PC-9 (cell line): ENCODE data around the gene PBXIP1. TPM values are rescaled to one million over a fixed set of nuclear protein-coding genes. Genes with fewer than 3 reads are reported as not detected.

Experiments
- BruUV-seq: library from RNA; stranded (reverse); fragments of 400-500 nt; replicated peaks from 2 replicates; lab custom pipeline; 2021; lab: Mats Ljungman, UMichigan
- CTCF ChIA-PET: fragments of 300-600 bp; sonication (Branson Sonifier 250); formaldehyde crosslinking; loops from one replicate; lab custom pipeline; 2022; ENCODE audit warnings: antibody characterized with exemption; lab: Charles Lee
- POLR2A ChIA-PET: fragments of 300-600 bp; sonication (Branson Sonifier 250); formaldehyde crosslinking; loops from one replicate; lab custom pipeline; 2022; ENCODE audit warnings: antibody characterized with exemption; ENCODE audit not compliant: unreplicated experiment; lab: Charles Lee
- DNase-seq, 2 experiments: peaks; one replicate each; pipeline versions ENCODE4 v3.0.0 to v3.0.0-alpha.2; 2015 to 2022; ENCODE audit warnings: mixed read lengths in 1 of 2
- H2AFZ ChIP-seq: fragments of 200-600 bp; sonication (generic); 2 replicates; pipeline ENCODE4 v1.8.1; 2017; ENCODE audit warnings: antibody characterized with exemption
- H3F3A ChIP-seq: fragments of 200-600 bp; sonication (generic); 2 replicates; pipeline ENCODE4 v1.8.1; 2017; ENCODE audit warnings: antibody characterized with exemption, mild to moderate bottlenecking, low read depth; ENCODE audit not compliant: insufficient read depth
- H3K27ac ChIP-seq: fragments of 200-600 bp; sonication (generic); 2 replicates; pipeline ENCODE4 v1.6.1; 2016; ENCODE audit warnings: mixed run types
- H3K27me3 ChIP-seq: fragments of 200-600 bp; sonication (generic); 2 replicates; pipeline ENCODE4 v1.6.1; 2016; ENCODE audit warnings: low read depth, mixed run types; ENCODE audit not compliant: insufficient read depth
- H3K36me3 ChIP-seq: fragments of 200-600 bp; sonication (generic); 2 replicates; pipeline ENCODE4 v1.6.1; 2016; ENCODE audit warnings: low read depth, mixed run types
- H3K4me1 ChIP-seq: fragments of 200-600 bp; sonication (generic); replicated peaks from 2 replicates; pipeline ENCODE4 v1.6.1; 2016; ENCODE audit warnings: mixed run types; ENCODE audit not compliant: insufficient read depth
- H3K4me2 ChIP-seq: fragments of 200-600 bp; sonication (generic); 2 replicates; pipeline ENCODE4 v1.6.1; 2017; ENCODE audit warnings: mixed run types
- H3K4me3 ChIP-seq: fragments of 200-600 bp; sonication (generic); 2 replicates; pipeline ENCODE4 v1.6.1; 2016; ENCODE audit warnings: mixed run types
- H3K79me2 ChIP-seq: fragments of 200-600 bp; sonication (generic); 2 replicates; pipeline ENCODE4 v1.6.1; 2017; ENCODE audit warnings: low read depth, mixed run types
- H3K9me2 ChIP-seq: fragments of 200-600 bp; sonication (generic); 2 replicates; pipeline ENCODE4 v1.8.1; 2017; ENCODE audit warnings: mild to moderate bottlenecking; ENCODE audit not compliant: insufficient read depth
- H3K9me3 ChIP-seq: fragments of 200-600 bp; sonication (generic); 2 replicates; pipeline ENCODE4 v1.8.1; 2016; ENCODE audit warnings: low read depth; ENCODE audit not compliant: insufficient read depth
- H4K20me1 ChIP-seq: fragments of 200-600 bp; sonication (generic); 2 replicates; pipeline ENCODE4 v1.8.1; 2017; ENCODE audit not compliant: insufficient read depth
- CTCF ChIP-seq: fragments of 200-600 bp; sonication (generic); conservative IDR thresholded peaks from 2 replicates; pipeline ENCODE4 v1.6.1; 2017; ENCODE audit warnings: mixed run types, antibody characterized with exemption, mild to moderate bottlenecking, moderate library complexity
- EZH2 ChIP-seq: fragments of 200-600 bp; sonication (generic); IDR thresholded peaks from 2 replicates; pipeline ENCODE4 v1.8.0; 2017; ENCODE audit warnings: antibody characterized with exemption, low read depth
- intact Hi-C: fragments of 100-400 bp; cut with micrococcal nuclease; formaldehyde crosslinking; loops from one replicate; pipeline ENCODE4 v1.10.0; 2022; ENCODE audit not compliant: unreplicated experiment
- total RNA-seq: library from RNA; stranded (reverse); gene quantifications from 2 replicates; pipeline ENCODE4 v1.2.3, GENCODE V29; 2021

Gene PBXIP1
- total RNA-seq, 1 experiment from 2014 or later: 40.2 TPM

- no peaks in the 10 kb centered on the region for H4K20me1 ChIP-seq
- H3F3A ChIP-seq: peaks cover 59% of the 10 kb centered on the region
- peaks cover 41% of the 10 kb centered on the region for H3K79me2 ChIP-seq
- no peaks in the 10 kb centered on the region for H3K9me2 ChIP-seq
- no peaks in the 10 kb centered on the region for H3K27me3 ChIP-seq
- no TSS peak for BruUV-seq
- ChIA-PET CTCF (interaction anchor here (0.5 kb wide), 2 partner anchors 83 to 84 kb away, joined by 4 to 6 read pairs; partner anchors contain the start of gene ADAM15), POLR2A (no interaction called here)
- DNase-seq: no peak
- intact Hi-C loops: no loop called here
- H3K4me2 ChIP-seq: no peak overlapping the region
- no peak overlapping the region for H3K27ac ChIP-seq
- no peaks in the 10 kb centered on the region for H3K9me3 ChIP-seq
- TF ChIP-seq EZH2 (no peak), CTCF (no peak)
- peaks cover 45% of the 10 kb centered on the region for H3K4me1 ChIP-seq
- no peak overlapping the region for H3K4me3 ChIP-seq
- H3K36me3 ChIP-seq: peaks cover 33% of the 10 kb centered on the region
- H2AFZ ChIP-seq: no peak overlapping the region
Measured at GRCh38 chr1:154967331-154967950, 11.5 kb upstream of the PBXIP1 start.

GRCh38 chr1:154966111-154966510, 10.2 kb upstream of the PBXIP1 start:
- no peak for DNase-seq
- intact Hi-C loops: no loop called here
- no peaks in the 10 kb centered on the region for H3K9me2 ChIP-seq
- TF ChIP-seq EZH2: no peak
- no peak for TF ChIP-seq CTCF
- no peak overlapping the region for H3K4me3 ChIP-seq
- H3K27ac ChIP-seq: no peak overlapping the region
- CTCF ChIA-PET: interaction anchor here (1.4 kb wide), 1 partner anchor 86 kb away, joined by 3 read pairs; no protein-coding TSS in a partner anchor
- no peak overlapping the region for H3K4me2 ChIP-seq
- no peaks in the 10 kb centered on the region for H3K9me3 ChIP-seq
- peaks cover 34% of the 10 kb centered on the region for H3K4me1 ChIP-seq
- BruUV-seq: no TSS peak
- no peaks in the 10 kb centered on the region for H3K27me3 ChIP-seq
- peaks cover 51% of the 10 kb centered on the region for H3F3A ChIP-seq
- POLR2A ChIA-PET: interaction anchor here (0.5 to 0.6 kb wide), 2 partner anchors 10 kb away, joined by 3 to 5 read pairs; partner anchors contain the start of gene PBXIP1
- peaks cover 33% of the 10 kb centered on the region for H3K36me3 ChIP-seq
- H3K79me2 ChIP-seq: peaks cover 29% of the 10 kb centered on the region
- no peaks in the 10 kb centered on the region for H4K20me1 ChIP-seq
- no peak overlapping the region for H2AFZ ChIP-seq

GRCh38 chr1:154964359-154964758, 8.5 kb upstream of the PBXIP1 start:
- Histone ChIP-seq H3F3A (peaks cover 46% of the 10 kb centered on the region), H3K4me2 (no peak overlapping the region), H4K20me1 (no peaks in the 10 kb centered on the region), H3K79me2 (peaks cover 23% of the 10 kb centered on the region), H3K4me1 (peaks cover 24% of the 10 kb centered on the region), H3K36me3 (peaks cover 31% of the 10 kb centered on the region), H3K9me3 (no peaks in the 10 kb centered on the region), H2AFZ (no peak overlapping the region), H3K27me3 (no peaks in the 10 kb centered on the region), H3K4me3 (no peak overlapping the region), H3K9me2 (no peaks in the 10 kb centered on the region), H3K27ac (no peak overlapping the region)
- BruUV-seq: no TSS peak
- intact Hi-C loops: loop anchor here (5.0 kb wide), 1 partner anchor 38 kb away; the partner anchor contains the start of gene ZBTB7B
- CTCF ChIA-PET: interaction anchor here (0.7 to 0.8 kb wide), 2 partner anchors 9 to 23 kb away, joined by 3 read pairs; partner anchors contain the start of gene PBXIP1
- POLR2A ChIA-PET: interaction anchor here (0.6 to 0.7 kb wide), 3 partner anchors 10 to 55 kb away, joined by 4 to 6 read pairs (median 4); partner anchors contain the start of genes CKS1B and FLAD1
- DNase-seq: no peak
- no peak for TF ChIP-seq EZH2
- TF ChIP-seq CTCF: no peak
